HG03432 (cell line): ENCODE results near the gene OR56B1.

Experiments used
- ATAC-seq: cut with Tn5 transposase; IDR thresholded peaks from one replicate; pipeline ENCODE4 v1.9.1; 2021; ENCODE audit warnings: mild to moderate bottlenecking, moderate library complexity; ENCODE audit not compliant: unreplicated experiment

Gene OR56B1

DNA sequence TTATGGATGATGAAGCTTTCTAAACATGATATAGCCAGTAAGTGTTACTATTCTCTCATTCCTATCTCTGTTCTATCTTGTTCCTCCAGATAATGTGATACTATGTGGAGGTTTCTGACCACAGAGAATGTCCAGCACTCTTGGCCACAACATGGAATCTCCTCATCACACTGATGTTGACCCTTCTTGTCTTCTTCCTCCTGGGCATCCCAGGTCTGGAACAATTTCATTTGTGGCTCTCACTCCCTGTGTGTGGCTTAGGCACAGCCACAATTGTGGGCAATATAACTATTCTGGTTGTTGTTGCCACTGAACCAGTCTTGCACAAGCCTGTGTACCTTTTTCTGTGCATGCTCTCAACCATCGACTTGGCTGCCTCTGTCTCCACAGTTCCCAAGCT lies 9.9 kb upstream of the OR56B1 start:
- no peak for ATAC-seq

DNA sequence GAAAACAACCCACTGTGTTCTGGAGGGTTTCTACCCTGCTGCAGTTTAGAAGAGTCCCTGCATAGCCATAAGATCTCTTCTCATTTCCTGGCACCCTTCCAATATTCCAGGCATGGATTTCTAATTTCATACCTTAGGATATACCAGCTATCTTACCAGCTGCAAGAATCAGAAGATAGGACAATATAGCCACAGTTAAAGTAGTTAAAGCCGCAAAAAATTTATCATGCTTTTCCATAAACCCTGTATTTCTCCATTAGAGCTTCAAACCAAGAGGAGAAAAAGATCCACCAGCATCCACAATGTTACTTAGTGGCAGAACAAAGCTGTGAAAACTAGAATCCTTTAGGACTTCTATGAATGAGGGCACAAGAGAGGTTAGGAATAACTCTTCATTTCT lies 8.6 kb upstream of the OR56B1 start:
- no peak for ATAC-seq

DNA sequence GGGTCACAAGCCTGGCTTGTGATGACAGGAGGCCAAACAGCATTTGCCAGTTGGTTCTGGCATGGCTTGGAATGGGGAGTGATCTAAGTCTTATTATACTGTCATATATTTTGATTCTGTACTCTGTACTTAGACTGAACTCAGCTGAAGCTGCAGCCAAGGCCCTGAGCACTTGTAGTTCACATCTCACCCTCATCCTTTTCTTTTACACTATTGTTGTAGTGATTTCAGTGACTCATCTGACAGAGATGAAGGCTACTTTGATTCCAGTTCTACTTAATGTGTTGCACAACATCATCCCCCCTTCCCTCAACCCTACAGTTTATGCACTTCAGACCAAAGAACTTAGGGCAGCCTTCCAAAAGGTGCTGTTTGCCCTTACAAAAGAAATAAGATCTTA lies 843 bp downstream of the OR56B1 start:
- ATAC-seq: no peak

DNA sequence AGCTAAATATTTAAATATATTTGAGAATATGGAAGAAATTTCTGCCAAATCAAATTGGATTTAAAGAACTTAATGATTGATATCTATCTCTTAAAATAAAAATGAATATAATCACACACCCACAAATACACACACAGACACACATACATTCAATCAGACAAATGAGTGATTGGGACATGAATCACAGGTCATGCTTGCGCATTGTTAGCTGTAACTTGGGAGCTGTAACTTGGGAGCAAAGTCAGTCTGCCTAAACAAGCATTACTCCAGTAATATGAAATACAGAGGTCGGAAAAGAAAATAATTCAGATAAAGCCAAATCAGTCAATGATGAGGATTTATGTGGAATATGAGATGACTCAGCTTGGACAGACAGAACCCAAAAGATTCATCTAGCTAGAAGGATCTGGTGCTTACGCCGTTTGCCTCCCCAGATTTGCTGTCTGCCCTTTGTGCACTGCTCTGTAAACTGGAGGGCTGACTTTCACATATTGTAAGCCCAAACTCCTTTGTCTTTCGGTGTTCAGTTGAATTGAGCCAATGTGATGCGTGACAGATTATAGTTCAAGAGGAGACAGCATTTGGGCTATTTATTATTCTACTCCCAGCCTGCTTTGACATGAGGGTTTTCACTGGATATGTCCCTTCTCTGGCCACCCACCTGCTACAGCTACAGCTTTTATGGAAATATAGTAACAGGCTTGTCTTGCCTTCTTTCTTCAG lies 1.6 kb downstream of the OR56B1 start:
- ATAC-seq: no peak

DNA sequence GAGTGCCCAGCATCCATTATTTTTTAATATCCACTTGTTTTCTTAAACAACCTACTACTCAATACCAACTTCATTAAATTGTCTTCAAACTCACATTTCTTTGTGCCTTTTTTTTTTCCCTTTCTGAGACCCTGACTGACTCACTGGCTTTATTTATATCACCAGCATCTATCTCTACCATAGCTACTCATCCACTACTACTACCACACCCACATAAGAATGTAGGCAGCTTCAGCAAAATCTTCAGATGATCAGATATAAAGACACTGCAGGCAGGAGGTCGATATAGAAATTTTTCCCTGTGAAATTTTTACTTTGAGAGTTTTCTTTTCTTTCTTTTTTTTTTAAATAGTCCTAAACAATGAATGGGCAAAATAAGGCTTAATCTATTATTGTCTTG lies 2.2 kb downstream of the OR56B1 start:
- ATAC-seq: no peak

DNA sequence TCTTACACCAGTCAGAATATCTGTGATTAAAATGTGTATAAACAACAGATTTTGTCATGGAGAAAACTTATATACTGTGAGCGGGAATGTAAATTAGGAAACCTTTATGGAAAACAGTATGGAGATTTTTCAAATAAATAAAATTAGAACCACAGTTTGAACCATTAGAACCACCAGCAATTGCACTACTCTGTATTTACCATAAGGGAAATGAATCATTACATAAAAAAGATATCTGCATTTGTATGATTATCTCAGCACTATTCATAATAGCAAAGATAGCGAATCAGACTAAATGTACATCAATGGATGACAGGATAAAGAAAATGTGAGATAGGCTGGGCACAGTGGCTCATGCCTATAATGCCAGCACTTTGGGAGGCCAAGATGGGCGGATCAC lies 10.4 kb downstream of the OR56B1 start:
- ATAC-seq: no peak

DNA sequence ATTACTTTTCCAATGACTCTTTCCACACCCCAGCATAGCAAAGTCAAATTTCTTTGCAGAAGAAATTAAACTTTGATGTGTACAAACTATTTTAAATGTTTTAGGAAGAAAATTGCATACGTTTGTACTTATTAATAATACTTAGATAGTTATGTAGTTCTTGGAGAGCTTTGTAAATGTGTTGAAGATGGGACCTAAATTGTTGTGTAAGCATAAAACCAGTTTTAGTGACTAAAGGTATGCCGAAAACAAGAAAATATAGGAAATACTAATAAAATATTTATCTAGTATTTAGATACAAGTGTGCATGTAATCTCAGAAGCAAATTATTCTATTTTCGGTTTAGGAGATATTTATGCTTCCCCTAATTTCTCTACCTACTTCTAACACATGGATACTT lies 13.6 kb downstream of the OR56B1 start:
- no peak for ATAC-seq

DNA sequence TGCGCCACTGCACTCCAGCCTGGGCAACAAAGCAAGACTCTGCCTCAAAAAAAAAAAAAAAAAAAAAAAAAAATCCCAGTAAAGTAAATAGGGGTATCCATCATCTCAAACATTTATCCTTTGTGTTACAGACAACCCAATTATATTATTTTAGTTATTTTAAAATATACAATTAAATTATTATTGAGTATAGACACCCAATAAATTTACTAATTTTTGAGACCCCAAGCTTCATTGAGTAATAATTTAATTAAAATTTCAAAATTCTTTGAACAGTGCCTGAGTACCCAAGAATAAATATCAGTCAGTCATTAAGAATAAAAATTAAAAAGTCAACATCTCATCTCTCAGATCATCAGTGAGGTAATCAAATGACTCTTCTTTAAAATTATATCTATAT lies 17.7 kb downstream of the OR56B1 start, which contains the start of gene OR52N4:
OR52N4 (plus strand) TSS at position 301 of the 400 bp plus-strand sequence. CDS start 498 bp downstream, outside the sequence.
- no peak for ATAC-seq

DNA sequence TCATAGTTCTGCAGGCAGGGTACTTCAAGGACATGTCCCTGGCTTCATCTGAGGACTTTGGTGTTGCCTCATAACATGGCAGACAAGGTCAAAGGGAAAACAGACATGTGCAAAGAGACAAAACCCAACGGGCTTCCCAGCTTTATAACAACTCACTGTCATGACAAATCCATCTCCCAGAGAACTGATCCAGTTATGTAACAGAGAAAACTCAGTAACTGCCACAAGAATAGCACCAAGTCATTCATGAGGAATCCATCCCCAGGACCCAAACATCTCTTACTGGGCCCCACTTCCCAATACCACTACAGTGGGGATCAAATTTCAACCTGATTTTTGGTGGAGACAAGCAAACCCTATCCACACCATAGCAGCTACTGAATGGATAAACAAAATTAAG lies 30.8 kb downstream of the OR56B1 start:
- ATAC-seq: no peak

DNA sequence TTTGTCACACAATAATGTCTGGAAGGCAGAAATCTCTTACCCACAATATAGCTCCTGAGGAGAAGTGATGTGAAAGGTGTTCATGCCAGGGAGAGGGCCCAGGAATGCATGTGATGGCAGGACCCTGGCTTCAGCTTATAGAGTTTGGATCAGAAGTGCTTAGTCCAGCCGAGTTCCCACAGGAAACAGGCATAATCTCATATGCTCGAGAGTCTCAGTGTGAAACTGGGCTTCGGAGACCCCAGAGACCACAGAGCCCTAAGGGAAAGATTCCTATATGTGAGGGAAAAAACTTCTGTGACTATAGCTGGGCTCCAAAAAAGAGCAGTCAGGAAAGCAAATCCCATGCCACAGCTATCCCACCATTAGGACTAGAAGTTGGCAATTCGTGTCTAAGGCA lies 47.0 kb downstream of the OR56B1 start, which contains the start of gene OR52N5:
OR52N5 (minus strand) TSS at position 101 of the 400 bp plus-strand sequence. CDS start 4,721 bp downstream, outside the sequence.
- no peak for ATAC-seq
